ENCODE data around the gene HOXD11. TPM values are rescaled to one million over a fixed set of nuclear protein-coding genes. Genes with fewer than 3 reads are reported as not detected.
A peak's percentile ranks its signal among the peaks of the same experiment; 100 is the strongest.

Gene HOXD11
- total RNA-seq, 4 donors from 2014 or later, result not detected

GRCh38 chr2:176114120-176114929 is 7.2 kb downstream of the HOXD11 start:
- DNase-seq (ENCODE audit: low spot score in 2 of 2), result no peak
- WGBS, result 42% methylated on average over 24 of the region's 26 CpGs
- Histone ChIP-seq H3K4me3 (no peak overlapping the region), H3K36me3 (no peaks in the 10 kb centered on the region), H3K4me1 (peaks cover 19% of the 10 kb centered on the region), H3K27ac (no peak overlapping the region), H3K27me3 (peaks cover 100% of the 10 kb centered on the region), H3K9me3 (no peaks in the 10 kb centered on the region)
- TF ChIP-seq CTCF (IDR thresholded peaks at IDR 0.05), result no peak
- TF ChIP-seq POLR2A (IDR thresholded peaks at IDR 0.05), result no peak
- no peak for TF ChIP-seq EP300 (IDR thresholded peaks at IDR 0.05)
- TF ChIP-seq POLR2AphosphoS5 (IDR thresholded peaks at IDR 0.05), result no peak

- Histone ChIP-seq H3K27ac (no peak overlapping the region), H3K36me3 (no peaks in the 10 kb centered on the region), H3K4me1 (peaks cover 19% of the 10 kb centered on the region), H3K27me3 (peaks cover 100% of the 10 kb centered on the region), H3K4me3 (no peak overlapping the region), H3K9me3 (no peaks in the 10 kb centered on the region)
- 56% methylated on average over 15 of the region's 16 CpGs for WGBS
- TF ChIP-seq EP300 (IDR thresholded peaks at IDR 0.05) (no peak), POLR2A (IDR thresholded peaks at IDR 0.05) (no peak), POLR2AphosphoS5 (IDR thresholded peaks at IDR 0.05) (no peak), CTCF (IDR thresholded peaks at IDR 0.05) (no peak)
- no peak for DNase-seq (ENCODE audit: low spot score in 2 of 2)
These were observed 8.0 kb downstream of the HOXD11 start for GRCh38 chr2:176114930-176115625.

GRCh38 chr2:176115883-176116813 is 9.1 kb downstream of the HOXD11 start, which contains the start of gene HOXD10:
HOXD10 (plus strand) TSS chr2:176116778; CDS start chr2:176116834, 56 bp downstream.
- H3K36me3 ChIP-seq, result no peaks in the 10 kb centered on the region
- peaks cover 100% of the 10 kb centered on the region for H3K27me3 ChIP-seq
- H3K4me3 ChIP-seq, result peak within 1 kb of the TSS; percentile 35
- H3K9me3 ChIP-seq, result no peaks in the 10 kb centered on the region
- no peak for DNase-seq (ENCODE audit: low spot score in 2 of 2)
- H3K4me1 ChIP-seq, result peaks cover 14% of the 10 kb centered on the region
- 11% methylated on average over 38 of the region's 66 CpGs for WGBS
- H3K27ac ChIP-seq, result peak within 1 kb of the TSS; percentile 31
- TF ChIP-seq CTCF (IDR thresholded peaks at IDR 0.05) (no peak), EP300 (IDR thresholded peaks at IDR 0.05) (no peak), POLR2A (IDR thresholded peaks at IDR 0.05) (no peak), POLR2AphosphoS5 (IDR thresholded peaks at IDR 0.05) (no peak)

DNA sequence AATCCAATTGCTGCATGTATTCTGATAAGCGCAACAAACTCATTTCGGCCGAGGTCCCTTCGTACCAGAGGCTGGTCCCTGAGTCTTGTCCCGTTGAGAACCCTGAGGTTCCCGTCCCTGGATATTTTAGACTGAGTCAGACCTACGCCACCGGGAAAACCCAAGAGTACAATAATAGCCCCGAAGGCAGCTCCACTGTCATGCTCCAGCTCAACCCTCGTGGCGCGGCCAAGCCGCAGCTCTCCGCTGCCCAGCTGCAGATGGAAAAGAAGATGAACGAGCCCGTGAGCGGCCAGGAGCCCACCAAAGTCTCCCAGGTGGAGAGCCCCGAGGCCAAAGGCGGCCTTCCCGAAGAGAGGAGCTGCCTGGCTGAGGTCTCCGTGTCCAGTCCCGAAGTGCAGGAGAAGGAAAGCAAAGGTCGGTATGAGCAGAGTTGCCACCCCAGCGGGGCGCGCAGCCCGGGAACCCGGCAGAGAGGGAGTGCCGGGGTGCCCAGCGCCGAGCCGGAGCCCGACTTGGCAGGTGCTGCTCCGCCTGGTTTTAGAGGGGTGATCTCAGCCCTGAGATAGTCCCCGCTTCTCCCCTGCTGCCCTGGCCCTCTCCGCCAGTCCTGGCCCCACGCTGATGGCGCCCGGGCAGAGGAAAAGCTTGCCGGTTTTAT is 10.2 kb downstream of the HOXD11 start:
- WGBS, result 30% methylated on average over 4 of the region's 40 CpGs
- Histone ChIP-seq H3K27ac (no peak overlapping the region), H3K27me3 (peaks cover 100% of the 10 kb centered on the region), H3K4me3 (peak overlapping the region; percentile 35), H3K36me3 (no peaks in the 10 kb centered on the region), H3K9me3 (no peaks in the 10 kb centered on the region), H3K4me1 (peaks cover 20% of the 10 kb centered on the region)
- no peak for DNase-seq (ENCODE audit: low spot score in 2 of 2)
- no peak for TF ChIP-seq CTCF (IDR thresholded peaks at IDR 0.05)
- TF ChIP-seq EP300 (IDR thresholded peaks at IDR 0.05), result no peak
- TF ChIP-seq POLR2A (IDR thresholded peaks at IDR 0.05), result no peak
- TF ChIP-seq POLR2AphosphoS5 (IDR thresholded peaks at IDR 0.05), result no peak

Data from suprapubic skin (tissue), 4 donors.